Measurements from ENCODE around the gene IL1B.

The IL1B gene

DNA sequence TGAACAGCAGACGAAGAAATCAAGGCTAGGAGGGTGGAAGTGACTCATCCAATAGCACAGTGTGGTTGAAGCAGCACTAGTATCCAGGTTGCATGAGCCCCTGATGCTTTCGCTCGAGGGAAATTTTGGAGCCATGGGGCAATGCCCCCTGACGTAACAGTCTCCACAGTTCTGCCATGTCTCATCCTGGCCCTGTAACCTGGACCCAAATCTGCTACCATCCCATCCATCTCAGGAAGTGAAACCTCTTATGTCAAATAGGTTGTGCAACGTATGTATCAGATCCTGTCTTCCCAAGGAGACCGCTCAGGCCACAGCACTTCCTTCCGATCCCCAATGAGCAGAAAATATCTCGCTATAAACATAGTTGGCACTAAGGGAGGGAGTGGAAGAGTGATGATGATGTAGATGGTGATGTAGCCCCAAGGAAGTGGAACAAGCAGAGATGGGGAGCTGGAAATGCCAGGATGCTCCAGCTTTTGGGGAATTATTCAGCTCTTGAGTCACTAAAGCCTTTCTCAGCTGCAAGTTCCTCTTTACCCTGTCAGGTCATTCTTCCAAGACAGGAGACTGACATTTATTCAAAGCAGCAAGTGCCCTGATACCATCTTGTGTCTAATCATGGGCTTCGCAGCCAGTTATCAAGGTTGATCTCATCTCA lies 3.0 kb upstream of the IL1B start:
- TF ChIP-seq MYC (IDR thresholded peaks at IDR 0.05; ENCODE audit: low read depth, low read length): no peak
- no peak for TF ChIP-seq POLR2A (IDR thresholded peaks at IDR 0.05; ENCODE audit: extremely low read depth, insufficient read length)
- no peak for TF ChIP-seq CTCF (IDR thresholded peaks at IDR 0.05; ENCODE audit: low read depth, low read length)
- no peak for TF ChIP-seq MAX (IDR thresholded peaks at IDR 0.05; ENCODE audit: low read depth, low read length)
- peak; percentile 82 for DNase-seq (ENCODE audit: low read depth)
- no peak overlapping the region for H3K4me3 ChIP-seq (ENCODE audit: low read depth, low read length)

DNA sequence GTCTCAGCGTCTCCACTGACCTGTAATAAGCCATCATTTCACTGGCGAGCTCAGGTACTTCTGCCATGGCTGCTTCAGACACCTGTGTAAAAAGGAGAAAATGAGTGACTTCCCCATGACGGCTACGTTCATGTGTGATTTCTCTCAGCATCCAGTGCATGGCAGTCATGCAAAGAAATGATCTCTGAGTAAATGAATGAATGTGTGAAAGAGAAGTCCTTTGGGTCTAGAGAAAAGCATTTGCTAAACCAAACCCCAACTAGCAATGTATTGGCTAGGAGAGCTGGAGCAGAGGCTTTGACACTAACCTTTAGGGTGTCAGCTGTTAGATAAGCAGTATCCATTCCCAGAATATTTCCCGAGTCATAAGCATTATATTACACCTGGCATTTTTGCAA lies 417 bp downstream of the IL1B start:
- peak overlapping the region; percentile 35 for H3K4me3 ChIP-seq (ENCODE audit: low read depth, low read length)
- no peak for DNase-seq (ENCODE audit: low read depth)
- TF ChIP-seq POLR2A (IDR thresholded peaks at IDR 0.05; ENCODE audit: extremely low read depth, insufficient read length) (no peak), MYC (IDR thresholded peaks at IDR 0.05; ENCODE audit: low read depth, low read length) (no peak), CTCF (IDR thresholded peaks at IDR 0.05; ENCODE audit: low read depth, low read length) (no peak), MAX (IDR thresholded peaks at IDR 0.05; ENCODE audit: low read depth, low read length) (no peak)

- peak overlapping the region; percentile 35 for H3K4me3 ChIP-seq (ENCODE audit: low read depth, low read length)
- TF ChIP-seq CTCF (IDR thresholded peaks at IDR 0.05; ENCODE audit: low read depth, low read length) (no peak), MAX (IDR thresholded peaks at IDR 0.05; ENCODE audit: low read depth, low read length) (no peak), MYC (IDR thresholded peaks at IDR 0.05; ENCODE audit: low read depth, low read length) (no peak), POLR2A (IDR thresholded peaks at IDR 0.05; ENCODE audit: extremely low read depth, insufficient read length) (no peak)
- no peak for DNase-seq (ENCODE audit: low read depth)
Measured at GRCh38 chr2:112835536-112836162, 930 bp downstream of the IL1B start.

- no peak for DNase-seq (ENCODE audit: low read depth)
- TF ChIP-seq MAX (IDR thresholded peaks at IDR 0.05; ENCODE audit: low read depth, low read length): no peak
- TF ChIP-seq MYC (IDR thresholded peaks at IDR 0.05; ENCODE audit: low read depth, low read length): no peak
- no peak for TF ChIP-seq CTCF (IDR thresholded peaks at IDR 0.05; ENCODE audit: low read depth, low read length)
- no peak for TF ChIP-seq POLR2A (IDR thresholded peaks at IDR 0.05; ENCODE audit: extremely low read depth, insufficient read length)
- H3K4me3 ChIP-seq (ENCODE audit: low read depth, low read length): no peak overlapping the region
Measured at GRCh38 chr2:112835061-112835501, 1.5 kb downstream of the IL1B start.

GRCh38 chr2:112834396-112835037 lies 2.1 kb downstream of the IL1B start:
- no peak for TF ChIP-seq MAX (IDR thresholded peaks at IDR 0.05; ENCODE audit: low read depth, low read length)
- TF ChIP-seq POLR2A (IDR thresholded peaks at IDR 0.05; ENCODE audit: extremely low read depth, insufficient read length): no peak
- no peak for TF ChIP-seq MYC (IDR thresholded peaks at IDR 0.05; ENCODE audit: low read depth, low read length)
- no peak for TF ChIP-seq CTCF (IDR thresholded peaks at IDR 0.05; ENCODE audit: low read depth, low read length)
- no peak overlapping the region for H3K4me3 ChIP-seq (ENCODE audit: low read depth, low read length)
- no peak for DNase-seq (ENCODE audit: low read depth)

Measured in NB4 (cell line).